Sigmoid colon (tissue), 7 donors: Measurements from ENCODE around the gene ENPP1. TPM values are rescaled to one million over a fixed set of nuclear protein-coding genes. Genes with fewer than 3 reads are reported as not detected.
"Not testable (repeated sequence)": the region's sequence is repeated elsewhere in the genome, so short reads cannot be mapped to it uniquely, and the experiment has no call there.

Experiments used
- DNase-seq: peaks from one replicate; pipeline ENCODE4 v3.0.0-alpha.2; 2019
- H3K27ac ChIP-seq, 4 donors: fragments of 200-600 bp; sonication (generic); one replicate each; pipeline ENCODE4 v1.5.1; 2016 to 2019; ENCODE audit warnings: mild to moderate bottlenecking in 1 of 4
- H3K27me3 ChIP-seq, 3 donors: fragments of 200-600 bp; sonication (generic); one replicate each; pipeline ENCODE4 v1.5.1; 2019; ENCODE audit warnings: mild to moderate bottlenecking in 1 of 3
- H3K36me3 ChIP-seq, 4 donors: fragments of 200-600 bp; sonication (generic); one replicate each; pipeline ENCODE4 v1.5.1; 2016 to 2019
- H3K4me1 ChIP-seq, 4 donors: fragments of 200-600 bp; sonication (generic); one replicate each; pipeline ENCODE4 v1.5.1; 2017 to 2019
- H3K4me3 ChIP-seq, 4 donors: fragments of 200-600 bp; sonication (generic); one replicate each; pipeline ENCODE4 v1.5.1; 2017 to 2019; ENCODE audit warnings: mild to moderate bottlenecking in 2 of 4, moderate library complexity in 1 of 4
- H3K9me3 ChIP-seq, 4 donors: fragments of 200-600 bp in 3 of 4; sonication (generic) in 3 of 4; one replicate each; pipeline versions ENCODE4 v1.5.1 to v1.6.1; 2013 to 2019
- EP300 ChIP-seq, 4 donors: sonication (generic); formaldehyde crosslinking; IDR thresholded peaks; one replicate each; pipeline ENCODE4 v1.6.1; 2017; ENCODE audit warnings: antibody characterized with exemption in 4 of 4
- POLR2A ChIP-seq, 2 donors: fragments of 450-650 bp; IDR thresholded peaks; one replicate each; pipeline ENCODE4 v1.6.1; 2016; ENCODE audit warnings: antibody characterized with exemption in 2 of 2, mild to moderate bottlenecking in 2 of 2, moderate library complexity in 2 of 2
- POLR2AphosphoS5 ChIP-seq, 4 donors: sonication (generic); formaldehyde crosslinking; IDR thresholded peaks; one replicate each; pipeline ENCODE4 v1.6.1; 2017; ENCODE audit warnings: antibody characterized with exemption in 4 of 4
- WGBS, 2 donors: extraction: QIAGEN DNeasy Blood & Tissue Kit; methylation state at CpG; one replicate each; pipeline ENCODE4 v1.1.7; 2013; 5-methylcytosine and 5-hydroxymethylcytosine counted together
- intact Hi-C: fragments of 100-400 bp; cut with DNase I; formaldehyde crosslinking; loops from one replicate; pipeline ENCODE4 v1.15.1; 2023
- polyA plus RNA-seq, 3 donors: library from polyadenylated mRNA; stranded (reverse); fragments of 200-250 nt; gene quantifications; one replicate each; pipeline ENCODE4 v1.2.3, GENCODE V29; 2013
- total RNA-seq, 4 donors: library from RNA; depleted of rRNA; stranded (reverse); fragments of >200 nt; gene quantifications; one replicate each; pipeline ENCODE4 v1.1.0, GENCODE V29; 2016
- TF ChIP-seq, protein P1 (sequence below), 4 experiments: fragments of 450-650 bp in 3 of 4; fragments of 200-600 bp in 1 of 4; IDR thresholded peaks; one replicate each; pipeline ENCODE4 v1.5.1; 2016 to 2019; ENCODE audit warnings: antibody characterized with exemption in 4 of 4, mild to moderate bottlenecking in 3 of 4, moderate library complexity in 2 of 4
- donor health status: healthy with polysubstance abuse.
- donor health status: Bipolar disorder and iron deficiency.
- donor health status: healthy.

ENPP1 gene
- total and polyA plus RNA-seq, 7 donors: 1.2 to 7.2 (median 3.6) TPM

DNA sequence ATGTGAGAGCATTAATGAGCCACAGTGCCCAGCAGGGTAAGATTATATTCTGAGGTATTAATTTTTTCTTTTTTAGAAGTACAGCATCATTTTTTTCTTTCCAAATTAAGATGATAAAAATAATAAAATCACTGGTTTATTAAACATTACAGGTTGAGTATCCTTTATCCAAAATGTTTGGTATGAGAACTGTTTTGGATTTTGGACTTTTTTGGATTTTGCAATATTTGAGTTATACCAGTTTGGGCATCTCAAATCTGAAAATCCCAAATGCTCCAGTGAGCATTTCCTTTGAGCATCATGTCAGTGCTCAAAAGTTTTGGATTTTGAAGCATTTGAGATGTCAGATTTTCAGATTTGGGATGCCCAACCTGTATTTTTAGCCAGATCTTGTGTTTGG is 44.4 kb downstream of the ENPP1 start:
- TF ChIP-seq, protein P1, sequence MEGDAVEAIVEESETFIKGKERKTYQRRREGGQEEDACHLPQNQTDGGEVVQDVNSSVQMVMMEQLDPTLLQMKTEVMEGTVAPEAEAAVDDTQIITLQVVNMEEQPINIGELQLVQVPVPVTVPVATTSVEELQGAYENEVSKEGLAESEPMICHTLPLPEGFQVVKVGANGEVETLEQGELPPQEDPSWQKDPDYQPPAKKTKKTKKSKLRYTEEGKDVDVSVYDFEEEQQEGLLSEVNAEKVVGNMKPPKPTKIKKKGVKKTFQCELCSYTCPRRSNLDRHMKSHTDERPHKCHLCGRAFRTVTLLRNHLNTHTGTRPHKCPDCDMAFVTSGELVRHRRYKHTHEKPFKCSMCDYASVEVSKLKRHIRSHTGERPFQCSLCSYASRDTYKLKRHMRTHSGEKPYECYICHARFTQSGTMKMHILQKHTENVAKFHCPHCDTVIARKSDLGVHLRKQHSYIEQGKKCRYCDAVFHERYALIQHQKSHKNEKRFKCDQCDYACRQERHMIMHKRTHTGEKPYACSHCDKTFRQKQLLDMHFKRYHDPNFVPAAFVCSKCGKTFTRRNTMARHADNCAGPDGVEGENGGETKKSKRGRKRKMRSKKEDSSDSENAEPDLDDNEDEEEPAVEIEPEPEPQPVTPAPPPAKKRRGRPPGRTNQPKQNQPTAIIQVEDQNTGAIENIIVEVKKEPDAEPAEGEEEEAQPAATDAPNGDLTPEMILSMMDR (IDR thresholded peaks at IDR 0.05): no peak
- TF ChIP-seq EP300 (IDR thresholded peaks at IDR 0.05) (no peak), POLR2A (IDR thresholded peaks at IDR 0.05) (no peak), POLR2AphosphoS5 (IDR thresholded peaks at IDR 0.05) (no peak)
- intact Hi-C loops: no loop called here
- no peak for DNase-seq

DNA sequence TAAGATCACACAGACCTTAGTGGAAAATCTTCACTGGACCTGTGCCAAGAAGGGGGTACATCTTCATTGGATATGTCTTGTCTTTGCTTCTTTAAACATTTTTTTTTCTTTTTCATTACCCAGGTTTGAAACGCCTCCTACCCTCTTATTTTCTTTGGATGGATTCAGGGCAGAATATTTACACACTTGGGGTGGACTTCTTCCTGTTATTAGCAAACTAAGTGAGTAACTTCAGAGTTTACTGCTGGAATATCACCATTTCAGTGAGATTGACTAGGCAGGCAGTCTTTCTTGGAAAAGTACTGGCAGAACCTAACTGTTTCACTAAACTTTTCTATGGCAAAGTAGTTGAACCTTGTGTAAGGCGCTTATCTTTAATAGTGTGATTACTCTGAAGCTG is 47.0 kb downstream of the ENPP1 start:
- no peaks in the 10 kb centered on the region for H3K4me1 ChIP-seq
- 77 to 90% methylated on average over 2 of the region's 2 CpGs for WGBS, 2 donors
- no peak overlapping the region for H3K27ac ChIP-seq
- intact Hi-C loops: no loop called here
- DNase-seq: no peak
- no peaks in the 10 kb centered on the region for H3K27me3 ChIP-seq
- no peaks in the 10 kb centered on the region for H3K36me3 ChIP-seq
- TF ChIP-seq POLR2AphosphoS5 (IDR thresholded peaks at IDR 0.05) (no peak), EP300 (IDR thresholded peaks at IDR 0.05) (no peak), POLR2A (IDR thresholded peaks at IDR 0.05) (no peak)
- TF ChIP-seq, protein P1 (IDR thresholded peaks at IDR 0.05): no peak
- H3K9me3 ChIP-seq: no peaks in the 10 kb centered on the region
- H3K4me3 ChIP-seq: no peak overlapping the region

More for the DNA sequence above, 44.4 kb downstream of the ENPP1 start:
- H3K27ac ChIP-seq: no peak overlapping the region
- no peaks in the 10 kb centered on the region for H3K9me3 ChIP-seq
- H3K36me3 ChIP-seq: no peaks in the 10 kb centered on the region
- H3K27me3 ChIP-seq: no peaks in the 10 kb centered on the region
- no peak overlapping the region for H3K4me3 ChIP-seq
- H3K4me1 ChIP-seq: no peaks in the 10 kb centered on the region

DNA sequence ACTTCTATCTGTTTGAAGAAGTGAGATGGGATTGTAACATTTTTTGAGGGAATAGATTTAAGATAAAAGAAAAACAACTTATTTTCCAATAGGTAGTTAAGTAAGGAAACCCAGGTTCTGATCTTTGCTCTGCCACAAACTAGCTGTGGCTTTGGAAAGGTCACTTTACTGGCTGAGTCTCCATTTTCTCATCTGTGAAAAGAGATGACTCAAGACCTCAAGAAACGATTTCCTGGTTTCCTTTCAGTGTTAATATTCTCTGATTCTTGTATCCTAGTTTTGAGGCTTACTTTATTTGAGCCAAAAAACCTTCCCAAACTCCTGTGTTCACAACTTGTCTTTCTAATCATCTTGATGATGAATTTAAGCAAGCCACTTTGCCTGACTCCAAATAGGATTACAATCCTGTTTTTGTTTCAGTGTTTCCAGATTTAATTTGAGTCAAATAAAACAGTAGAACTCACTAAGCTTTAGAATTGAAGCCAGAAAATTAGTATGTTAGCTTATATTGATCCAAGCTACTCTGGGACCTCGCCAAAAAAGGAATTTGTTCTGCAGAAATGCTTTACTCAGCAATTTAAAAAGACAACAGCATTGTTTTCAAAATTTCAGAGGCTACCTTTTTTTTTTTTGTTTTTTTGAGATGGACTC is 51.1 kb downstream of the ENPP1 start:
- TF ChIP-seq, protein P1 (IDR thresholded peaks at IDR 0.05): no peak
- TF ChIP-seq POLR2AphosphoS5 (IDR thresholded peaks at IDR 0.05): no peak
- H3K36me3 ChIP-seq: no peaks in the 10 kb centered on the region
- H3K4me3 ChIP-seq: no peak overlapping the region
- H3K27me3 ChIP-seq: no peaks in the 10 kb centered on the region
- 48 to 56% methylated on average over 2 of the region's 2 CpGs for WGBS, 2 donors
- peaks cover 0 to 2% (median 0%) of the 10 kb centered on the region in 4 donors for H3K4me1 ChIP-seq
- no peak overlapping the region for H3K27ac ChIP-seq
- DNase-seq: no peak
- H3K9me3 ChIP-seq: no peaks in the 10 kb centered on the region
- intact Hi-C loops: no loop called here

DNA sequence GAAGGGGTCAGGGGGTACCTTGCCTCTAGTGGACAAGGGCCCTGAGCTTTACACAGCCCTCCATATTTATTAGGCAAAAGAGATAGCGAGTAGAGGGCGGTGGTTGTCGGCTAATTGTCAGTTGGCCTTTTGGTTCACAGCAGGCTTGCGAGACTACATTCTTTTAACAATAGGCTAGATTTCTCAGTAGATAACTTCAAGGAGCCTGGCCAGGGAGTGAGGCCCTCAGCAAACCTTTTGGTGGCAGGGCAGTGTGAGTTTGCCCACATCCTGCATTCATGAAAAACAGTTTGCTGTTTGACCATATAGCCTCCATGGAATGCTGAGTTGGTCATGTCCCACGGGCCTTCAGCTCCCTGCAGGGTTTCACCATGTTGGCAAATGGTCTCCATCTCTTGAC is 51.8 kb downstream of the ENPP1 start:
- 89 to 95% methylated on average over 5 of the region's 5 CpGs for WGBS, 2 donors
- intact Hi-C loops: not testable (repeated sequence)

DNA sequence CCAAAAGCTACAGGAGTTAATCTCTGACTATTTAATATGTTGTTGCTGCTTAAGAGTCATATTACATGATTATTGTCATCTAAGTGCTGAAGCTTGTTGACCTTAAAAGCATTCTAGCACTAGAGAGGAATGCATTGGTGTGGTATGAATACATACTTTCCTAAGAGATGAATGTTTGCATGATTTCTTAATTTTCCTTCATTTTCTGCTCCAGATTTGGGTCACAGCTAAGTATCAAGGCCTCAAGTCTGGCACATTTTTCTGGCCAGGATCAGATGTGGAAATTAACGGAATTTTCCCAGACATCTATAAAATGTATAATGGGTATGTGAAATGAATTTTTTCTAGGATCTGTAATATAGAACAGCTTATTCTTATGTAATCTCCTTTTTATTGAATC is 53.6 kb downstream of the ENPP1 start:
- no peaks in the 10 kb centered on the region for H3K36me3 ChIP-seq
- no peak overlapping the region for H3K4me3 ChIP-seq
- WGBS, 2 donors: 95 to 97% methylated on average over 1 of the region's 1 CpG
- no peaks in the 10 kb centered on the region for H3K9me3 ChIP-seq
- no peaks in the 10 kb centered on the region for H3K27me3 ChIP-seq
- TF ChIP-seq POLR2A (IDR thresholded peaks at IDR 0.05) (no peak), EP300 (IDR thresholded peaks at IDR 0.05) (no peak), POLR2AphosphoS5 (IDR thresholded peaks at IDR 0.05) (no peak)
- TF ChIP-seq, protein P1 (IDR thresholded peaks at IDR 0.05): no peak
- DNase-seq: no peak
- H3K4me1 ChIP-seq: peaks cover 0 to 6% (median 0%) of the 10 kb centered on the region in 4 donors
- no peak overlapping the region for H3K27ac ChIP-seq
- intact Hi-C loops: no loop called here

More for the DNA sequence above, 51.8 kb downstream of the ENPP1 start:
- H3K27me3 ChIP-seq, H3K4me3 ChIP-seq, H3K36me3 ChIP-seq, H3K4me1 ChIP-seq, DNase-seq, H3K9me3 ChIP-seq, H3K27ac ChIP-seq: not testable (repeated sequence)
